Measurements from ENCODE around the gene PDSS2. TPM values are rescaled to one million over a fixed set of nuclear protein-coding genes. Genes with fewer than 3 reads are reported as not detected.

PDSS2 gene
- total RNA-seq, 1 donor from 2014 or later, result 14.9 TPM

GRCh38 chr6:107473660-107474059 is 14.3 kb upstream of the PDSS2 start:
- Mint-ChIP-seq H3K4me3 (no peak overlapping the region), H3K27me3 (ENCODE audit: insufficient read depth, low read depth) (no peaks in the 10 kb centered on the region), H3K27ac (no peak overlapping the region), H3K4me1 (peaks cover 4% of the 10 kb centered on the region), H3K36me3 (no peaks in the 10 kb centered on the region), H3K9me3 (no peaks in the 10 kb centered on the region)
- Histone ChIP-seq H3K9me3 (ENCODE audit: low read depth) (no peaks in the 10 kb centered on the region), H3K27me3 (no peaks in the 10 kb centered on the region), H3K27ac (no peak overlapping the region), H3K4me2 (no peak overlapping the region), H2AFZ (replicated peaks) (peak overlapping the region; percentile 72), H4K20me1 (ENCODE audit: low read depth) (no peaks in the 10 kb centered on the region), H3K4me3 (no peak overlapping the region), H3K36me3 (no peaks in the 10 kb centered on the region), H3K79me2 (ENCODE audit: low read depth) (no peaks in the 10 kb centered on the region), H3K4me1 (peaks cover 18% of the 10 kb centered on the region), H3K9ac (no peak overlapping the region), H3F3A (ENCODE audit: low read depth) (peaks cover 9% of the 10 kb centered on the region)
- DNase-seq (ENCODE audit: low spot score), result no peak
- TF ChIP-seq CTCF (IDR thresholded peaks at IDR 0.05), result no peak
- TF ChIP-seq EZH2 (IDR thresholded peaks at IDR 0.05), result no peak
- no peak for TF ChIP-seq EZH2phosphoT487 (IDR thresholded peaks at IDR 0.05)

GRCh38 chr6:107470364-107470763 is 11.0 kb upstream of the PDSS2 start:
- Histone ChIP-seq H3K9me3 (ENCODE audit: low read depth) (no peaks in the 10 kb centered on the region), H3K27ac (no peak overlapping the region), H3K36me3 (no peaks in the 10 kb centered on the region), H3K27me3 (no peaks in the 10 kb centered on the region), H3K4me1 (peaks cover 32% of the 10 kb centered on the region), H3F3A (ENCODE audit: low read depth) (peaks cover 24% of the 10 kb centered on the region), H3K9ac (no peak overlapping the region), H3K4me3 (no peak overlapping the region), H3K79me2 (ENCODE audit: low read depth) (no peaks in the 10 kb centered on the region), H2AFZ (replicated peaks) (no peak overlapping the region), H3K4me2 (no peak overlapping the region), H4K20me1 (ENCODE audit: low read depth) (no peaks in the 10 kb centered on the region)
- DNase-seq (ENCODE audit: low spot score), result no peak
- H3K27ac Mint-ChIP-seq, result no peak overlapping the region
- H3K4me1 Mint-ChIP-seq, result peaks cover 11% of the 10 kb centered on the region
- no peaks in the 10 kb centered on the region for H3K9me3 Mint-ChIP-seq
- H3K36me3 Mint-ChIP-seq, result no peaks in the 10 kb centered on the region
- no peak overlapping the region for H3K4me3 Mint-ChIP-seq
- H3K27me3 Mint-ChIP-seq (ENCODE audit: insufficient read depth, low read depth), result no peaks in the 10 kb centered on the region
- TF ChIP-seq EZH2 (IDR thresholded peaks at IDR 0.05), result no peak
- TF ChIP-seq EZH2phosphoT487 (IDR thresholded peaks at IDR 0.05), result no peak
- TF ChIP-seq CTCF (IDR thresholded peaks at IDR 0.05), result no peak

- peaks cover 11% of the 10 kb centered on the region for H3K4me1 Mint-ChIP-seq
- Histone ChIP-seq H3K9me3 (ENCODE audit: low read depth) (no peaks in the 10 kb centered on the region), H3K27ac (no peak overlapping the region), H3K4me1 (peaks cover 22% of the 10 kb centered on the region), H3F3A (ENCODE audit: low read depth) (peaks cover 29% of the 10 kb centered on the region), H3K36me3 (no peaks in the 10 kb centered on the region), H3K27me3 (peaks cover under 1% of the 10 kb centered on the region), H3K9ac (no peak overlapping the region), H4K20me1 (ENCODE audit: low read depth) (no peaks in the 10 kb centered on the region), H3K4me3 (no peak overlapping the region), H3K79me2 (ENCODE audit: low read depth) (no peaks in the 10 kb centered on the region), H2AFZ (replicated peaks) (no peak overlapping the region), H3K4me2 (no peak overlapping the region)
- no peak for TF ChIP-seq CTCF (IDR thresholded peaks at IDR 0.05)
- TF ChIP-seq EZH2 (IDR thresholded peaks at IDR 0.05), result no peak
- no peak for TF ChIP-seq EZH2phosphoT487 (IDR thresholded peaks at IDR 0.05)
- DNase-seq (ENCODE audit: low spot score), result no peak
- no peaks in the 10 kb centered on the region for H3K27me3 Mint-ChIP-seq (ENCODE audit: insufficient read depth, low read depth)
- no peak overlapping the region for H3K4me3 Mint-ChIP-seq
- no peak overlapping the region for H3K27ac Mint-ChIP-seq
- no peaks in the 10 kb centered on the region for H3K9me3 Mint-ChIP-seq
- no peaks in the 10 kb centered on the region for H3K36me3 Mint-ChIP-seq
Measured at GRCh38 chr6:107466062-107466461, 6.7 kb upstream of the PDSS2 start.
